ENCODE results near the gene ZFAND3. TPM values are rescaled to one million over a fixed set of nuclear protein-coding genes. Genes with fewer than 3 reads are reported as not detected.

The ZFAND3 gene
- polyA plus RNA-seq, 2 of the 4 experiments (the other 2 are of a cell fraction): 12.0 to 50.0 TPM

DNA sequence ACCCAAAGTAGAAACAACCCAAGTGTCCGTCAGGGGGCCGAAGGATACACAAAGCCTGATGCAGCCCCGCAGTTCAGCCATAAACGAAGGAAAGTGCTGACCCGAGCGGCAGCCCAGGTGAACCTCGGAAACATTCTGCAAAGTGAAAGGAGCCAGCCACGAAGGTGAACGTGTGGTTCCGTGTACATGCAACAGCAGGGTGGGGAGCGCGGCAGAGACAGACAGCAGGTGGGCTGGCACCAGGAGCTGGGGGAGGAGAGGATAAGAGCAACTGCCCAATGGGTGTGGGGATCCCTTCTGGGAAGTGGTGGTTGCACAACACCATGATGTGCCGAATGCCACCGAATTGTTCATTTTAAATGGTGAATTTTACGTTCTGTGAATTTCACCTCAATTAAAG lies 341.8 kb downstream of the ZFAND3 start:
- DNase-seq (ENCODE audit: low read depth in 1 of 2, low spot score in 1 of 2) (no peak), FAIRE-seq (no peak), ATAC-seq (no peak)
- POLR2A ChIA-PET: no interaction called here
- Histone ChIP-seq H3K9me3 (no peaks in the 10 kb centered on the region), H3K27ac (no peak overlapping the region), H3K4me2 (no peak overlapping the region), H3K4me1 (no peaks in the 10 kb centered on the region), H3K4me3 (no peak overlapping the region)
- TF ChIP-seq HEYL (CRISPR knock-in tag; IDR thresholded peaks at IDR 0.05) (no peak), ZNF302 (CRISPR knock-in tag; IDR thresholded peaks at IDR 0.05) (no peak), CEBPB (IDR thresholded peaks at IDR 0.05) (no peak), HOXB13 (CRISPR knock-in tag; IDR thresholded peaks at IDR 0.05; ENCODE audit: low read depth) (no peak), RAD21 (conservative IDR thresholded peaks at IDR 0.05 in 1 of 2, IDR thresholded peaks at IDR 0.05 in 1 of 2) (no peak), ESRRA (IDR thresholded peaks at IDR 0.05; ENCODE audit: borderline replicate concordance, low read length) (no peak), SMC3 (IDR thresholded peaks at IDR 0.05) (no peak), CBX2 (IDR thresholded peaks at IDR 0.05; ENCODE audit: borderline replicate concordance, low read depth) (no peak), PHF8 (IDR thresholded peaks at IDR 0.05; ENCODE audit: borderline replicate concordance, low read depth) (no peak), HOXB5 (CRISPR knock-in tag; IDR thresholded peaks at IDR 0.05) (no peak)
- TF ChIP-seq, protein P1, sequence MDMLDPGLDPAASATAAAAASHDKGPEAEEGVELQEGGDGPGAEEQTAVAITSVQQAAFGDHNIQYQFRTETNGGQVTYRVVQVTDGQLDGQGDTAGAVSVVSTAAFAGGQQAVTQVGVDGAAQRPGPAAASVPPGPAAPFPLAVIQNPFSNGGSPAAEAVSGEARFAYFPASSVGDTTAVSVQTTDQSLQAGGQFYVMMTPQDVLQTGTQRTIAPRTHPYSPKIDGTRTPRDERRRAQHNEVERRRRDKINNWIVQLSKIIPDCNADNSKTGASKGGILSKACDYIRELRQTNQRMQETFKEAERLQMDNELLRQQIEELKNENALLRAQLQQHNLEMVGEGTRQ (IDR thresholded peaks at IDR 0.05): no peak
- TF ChIP-seq, protein P2, sequence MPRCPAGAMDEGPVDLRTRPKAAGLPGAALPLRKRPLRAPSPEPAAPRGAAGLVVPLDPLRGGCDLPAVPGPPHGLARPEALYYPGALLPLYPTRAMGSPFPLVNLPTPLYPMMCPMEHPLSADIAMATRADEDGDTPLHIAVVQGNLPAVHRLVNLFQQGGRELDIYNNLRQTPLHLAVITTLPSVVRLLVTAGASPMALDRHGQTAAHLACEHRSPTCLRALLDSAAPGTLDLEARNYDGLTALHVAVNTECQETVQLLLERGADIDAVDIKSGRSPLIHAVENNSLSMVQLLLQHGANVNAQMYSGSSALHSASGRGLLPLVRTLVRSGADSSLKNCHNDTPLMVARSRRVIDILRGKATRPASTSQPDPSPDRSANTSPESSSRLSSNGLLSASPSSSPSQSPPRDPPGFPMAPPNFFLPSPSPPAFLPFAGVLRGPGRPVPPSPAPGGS (IDR thresholded peaks at IDR 0.05): no peak
- TF ChIP-seq, protein P3, sequence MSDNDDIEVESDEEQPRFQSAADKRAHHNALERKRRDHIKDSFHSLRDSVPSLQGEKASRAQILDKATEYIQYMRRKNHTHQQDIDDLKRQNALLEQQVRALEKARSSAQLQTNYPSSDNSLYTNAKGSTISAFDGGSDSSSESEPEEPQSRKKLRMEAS (IDR thresholded peaks at IDR 0.05): no peak
- TF ChIP-seq, protein P4, sequence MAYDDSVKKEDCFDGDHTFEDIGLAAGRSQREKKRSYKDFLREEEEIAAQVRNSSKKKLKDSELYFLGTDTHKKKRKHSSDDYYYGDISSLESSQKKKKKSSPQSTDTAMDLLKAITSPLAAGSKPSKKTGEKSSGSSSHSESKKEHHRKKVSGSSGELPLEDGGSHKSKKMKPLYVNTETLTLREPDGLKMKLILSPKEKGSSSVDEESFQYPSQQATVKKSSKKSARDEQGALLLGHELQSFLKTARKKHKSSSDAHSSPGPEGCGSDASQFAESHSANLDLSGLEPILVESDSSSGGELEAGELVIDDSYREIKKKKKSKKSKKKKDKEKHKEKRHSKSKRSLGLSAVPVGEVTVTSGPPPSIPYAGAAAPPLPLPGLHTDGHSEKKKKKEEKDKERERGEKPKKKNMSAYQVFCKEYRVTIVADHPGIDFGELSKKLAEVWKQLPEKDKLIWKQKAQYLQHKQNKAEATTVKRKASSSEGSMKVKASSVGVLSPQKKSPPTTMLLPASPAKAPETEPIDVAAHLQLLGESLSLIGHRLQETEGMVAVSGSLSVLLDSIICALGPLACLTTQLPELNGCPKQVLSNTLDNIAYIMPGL (CRISPR knock-in tag; IDR thresholded peaks at IDR 0.05; ENCODE audit: borderline replicate concordance): no peak
- TF ChIP-seq, protein P5, sequence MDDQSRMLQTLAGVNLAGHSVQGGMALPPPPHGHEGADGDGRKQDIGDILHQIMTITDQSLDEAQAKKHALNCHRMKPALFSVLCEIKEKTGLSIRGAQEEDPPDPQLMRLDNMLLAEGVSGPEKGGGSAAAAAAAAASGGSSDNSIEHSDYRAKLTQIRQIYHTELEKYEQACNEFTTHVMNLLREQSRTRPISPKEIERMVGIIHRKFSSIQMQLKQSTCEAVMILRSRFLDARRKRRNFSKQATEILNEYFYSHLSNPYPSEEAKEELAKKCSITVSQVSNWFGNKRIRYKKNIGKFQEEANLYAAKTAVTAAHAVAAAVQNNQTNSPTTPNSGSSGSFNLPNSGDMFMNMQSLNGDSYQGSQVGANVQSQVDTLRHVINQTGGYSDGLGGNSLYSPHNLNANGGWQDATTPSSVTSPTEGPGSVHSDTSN (IDR thresholded peaks at IDR 0.05): no peak
- WGBS (ENCODE audit: missing lambda C conversion rate): 90% methylated on average over 15 of the region's 15 CpGs
- CTCF ChIA-PET: no interaction called here

DNA sequence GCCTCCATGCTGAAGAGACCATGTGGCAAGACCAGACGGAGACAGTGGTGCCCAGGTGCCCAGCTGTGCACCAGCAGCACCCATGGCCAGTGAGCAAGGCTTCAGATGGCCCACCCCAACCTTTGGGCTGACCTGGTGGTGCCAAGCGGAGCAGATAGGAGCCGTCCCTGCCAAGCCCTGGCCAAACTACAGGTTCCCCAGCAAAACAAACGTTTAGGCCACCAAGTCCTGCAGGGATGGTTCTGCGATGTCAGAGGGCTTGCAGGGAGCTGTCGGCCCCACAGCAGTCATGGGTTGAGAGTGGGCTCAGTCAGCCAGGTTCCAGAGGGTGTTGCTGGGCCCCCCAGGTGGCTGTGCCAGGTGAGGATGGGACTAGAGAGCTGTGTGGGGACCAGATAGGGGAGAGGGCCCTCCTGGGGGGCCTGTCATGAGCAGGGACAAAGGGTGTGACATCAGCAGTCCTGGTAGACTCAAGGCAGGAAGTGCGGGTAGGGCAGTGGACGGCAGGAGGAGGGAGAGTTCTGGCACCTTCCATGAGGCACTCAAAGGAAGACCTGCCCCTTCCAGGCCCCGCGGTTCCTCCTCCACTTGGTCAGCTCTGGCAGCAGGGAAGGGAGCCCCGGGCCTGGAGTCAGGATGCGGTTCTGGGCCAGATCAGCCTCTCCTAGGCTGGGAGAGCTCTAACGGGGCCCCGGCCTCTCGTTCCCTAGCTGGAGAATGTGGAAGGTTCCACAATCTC lies 342.4 kb downstream of the ZFAND3 start:
- no peak for FAIRE-seq
- CTCF ChIA-PET: no interaction called here
- no peaks in the 10 kb centered on the region for H3K4me1 ChIP-seq
- TF ChIP-seq TFCP2L1 (CRISPR knock-in tag; IDR thresholded peaks at IDR 0.05) (no peak), EP300 (IDR thresholded peaks at IDR 0.05) (no peak)
- TF ChIP-seq, protein P4 (CRISPR knock-in tag; IDR thresholded peaks at IDR 0.05; ENCODE audit: borderline replicate concordance): no peak
- WGBS (ENCODE audit: missing lambda C conversion rate): 80% methylated on average over 9 of the region's 15 CpGs
- no peaks in the 10 kb centered on the region for H3K9me3 ChIP-seq
- peak in 1 of 2 experiments; percentile 16; a peak in 1 of 6 replicates for ATAC-seq
- no peak for DNase-seq (ENCODE audit: low read depth in 1 of 2, low spot score in 1 of 2)
- no peak overlapping the region for H3K27ac ChIP-seq
- POLR2A ChIA-PET: no interaction called here
- no peak overlapping the region for H3K4me3 ChIP-seq
- no peak overlapping the region for H3K4me2 ChIP-seq

Data from A549 (cell line).